SK-N-SH (cell line): Measurements from ENCODE around the gene KTN1. TPM values are rescaled to one million over a fixed set of nuclear protein-coding genes. Genes with fewer than 3 reads are reported as not detected.

Source experiments
- CTCF ChIA-PET: fragments of 300-600, 350-600 bp; formaldehyde crosslinking; extraction: SDS; loops from one replicate; lab custom pipeline; 2021; lab: Yijun Ruan, JAX
- POLR2A ChIA-PET: fragments of 350-600 bp; sonication (Branson Sonifier 250); formaldehyde crosslinking; extraction: SDS; loops from one replicate; lab custom pipeline; 2020; ENCODE audit warnings: antibody characterized with exemption, inconsistent platforms; lab: Yijun Ruan, JAX
- DNase-seq: peaks from one replicate; pipeline ENCODE4 v3.0.0; 2012
- H2AFZ ChIP-seq: fragments of 200-600 bp; sonication (generic); 2 replicates; pipeline ENCODE4 v1.8.1; 2016; ENCODE audit warnings: antibody characterized with exemption, mild to moderate bottlenecking, low read depth
- H3F3A ChIP-seq: fragments of 200-600 bp; sonication (generic); replicated peaks from 2 replicates; pipeline ENCODE3; 2016; ENCODE audit warnings: antibody characterized with exemption, mild to moderate bottlenecking; ENCODE audit not compliant: insufficient read depth
- H3K27ac ChIP-seq, 2 experiments: fragments of 200-500 bp in 1 of 2; fragments of 200-600 bp in 1 of 2; sonication (Bioruptor generic) in 1 of 2; sonication (generic), shearing (Covaris generic) in 1 of 2; 2 replicates each; pipeline versions ENCODE4 v1.5.1 to v1.6.1; 2014 to 2016; ENCODE audit warnings: low read depth in 2 of 2, inconsistent platforms in 1 of 2, low read length in 1 of 2, mild to moderate bottlenecking in 1 of 2, mixed read lengths in 1 of 2
- H3K27me3 ChIP-seq: fragments of 200-600 bp; sonication (generic), shearing (Covaris generic); 2 replicates; pipeline ENCODE4 v1.6.1; 2016; ENCODE audit warnings: mixed run types; ENCODE audit not compliant: insufficient read depth
- H3K36me3 ChIP-seq, 2 experiments: fragments of 200-500 bp in 1 of 2; fragments of 200-600 bp in 1 of 2; sonication (Bioruptor generic) in 1 of 2; sonication (generic) in 1 of 2; replicated peaks in 1 of 2; 2 replicates each; pipeline versions ENCODE3 to v1.5.1; 2014 to 2016; ENCODE audit warnings: low read length in 1 of 2, mild to moderate bottlenecking in 1 of 2; ENCODE audit not compliant: insufficient read depth in 2 of 2, control insufficient read depth in 1 of 2
- H3K4me1 ChIP-seq, 2 experiments: fragments of 200-500 bp in 1 of 2; fragments of 200-600 bp in 1 of 2; sonication (Bioruptor generic) in 1 of 2; sonication (generic), shearing (Covaris generic) in 1 of 2; 2 replicates each; pipeline versions ENCODE4 v1.5.1 to v1.6.1; 2014 to 2016; ENCODE audit warnings: low read depth in 1 of 2, low read length in 1 of 2, mixed run types in 1 of 2; ENCODE audit not compliant: insufficient read depth in 2 of 2, control insufficient read depth in 1 of 2
- H3K4me2 ChIP-seq: fragments of 200-600 bp; sonication (generic), shearing (Covaris generic); 2 replicates; pipeline ENCODE4 v1.6.1; 2017; ENCODE audit warnings: mixed run types
- H3K4me3 ChIP-seq, 2 experiments: fragments of 200-500 bp in 1 of 2; fragments of 200-600 bp in 1 of 2; sonication (Bioruptor generic) in 1 of 2; sonication (generic), shearing (Covaris generic) in 1 of 2; 2 replicates each; pipeline versions ENCODE4 v1.5.1 to v1.8.1; 2014 to 2016; ENCODE audit warnings: low read depth in 2 of 2, inconsistent platforms in 1 of 2, low read length in 1 of 2, mild to moderate bottlenecking in 1 of 2, mixed read lengths in 1 of 2, moderate library complexity in 1 of 2
- H3K79me2 ChIP-seq: fragments of 200-600 bp; sonication (generic); 2 replicates; pipeline ENCODE4 v1.8.1; 2017; ENCODE audit warnings: mild to moderate bottlenecking; ENCODE audit not compliant: insufficient read depth
- H3K9ac ChIP-seq: fragments of 200-600 bp; sonication (generic); 2 replicates; pipeline ENCODE4 v1.6.1; 2017; ENCODE audit warnings: mixed run types
- H3K9me2 ChIP-seq: fragments of 200-600 bp; sonication (generic); 2 replicates; pipeline ENCODE4 v1.6.1; 2017; ENCODE audit warnings: mixed run types
- H3K9me3 ChIP-seq: fragments of 200-600 bp; sonication (generic); 2 replicates; pipeline ENCODE4 v1.6.1; 2017; ENCODE audit warnings: mixed run types, mild to moderate bottlenecking, moderate library complexity
- H4K20me1 ChIP-seq: fragments of 200-600 bp; sonication (generic); 2 replicates; pipeline ENCODE4 v1.6.1; 2017; ENCODE audit warnings: mild to moderate bottlenecking, mixed run types; ENCODE audit not compliant: insufficient read depth
- ELF1 ChIP-seq: IDR thresholded peaks from 2 replicates; pipeline ENCODE4 v1.4.0; 2012
- EZH2phosphoT487 ChIP-seq: fragments of 200-600 bp; sonication (generic); IDR thresholded peaks from 2 replicates; pipeline ENCODE4 v1.6.1; 2017; ENCODE audit warnings: low read depth, mixed run types, mild to moderate bottlenecking, antibody characterized with exemption, moderate library complexity, borderline replicate concordance
- FOSL2 ChIP-seq: IDR thresholded peaks from 2 replicates; pipeline ENCODE4 v1.4.0; 2012; ENCODE audit warnings: low read depth, mild to moderate bottlenecking, moderate library complexity, borderline replicate concordance
- FOXM1 ChIP-seq: IDR thresholded peaks from 2 replicates; pipeline ENCODE4 v1.4.0; 2012; ENCODE audit warnings: low read depth, mild to moderate bottlenecking
- GABPA ChIP-seq: IDR thresholded peaks from 2 replicates; pipeline ENCODE4 v1.4.0; 2012; ENCODE audit warnings: low read depth, mild to moderate bottlenecking
- NRF1 ChIP-seq: IDR thresholded peaks from 2 replicates; pipeline ENCODE4 v1.6.1; 2012; ENCODE audit warnings: low read depth, mild to moderate bottlenecking, low read length
- SMC3 ChIP-seq: IDR thresholded peaks from 2 replicates; pipeline ENCODE4 v1.6.1; 2012; ENCODE audit warnings: low read depth, low read length, improper control_type of control experiment
- TEAD4 ChIP-seq: IDR thresholded peaks from 2 replicates; pipeline ENCODE4 v1.4.0; 2012; ENCODE audit warnings: mild to moderate bottlenecking, borderline replicate concordance; ENCODE audit not compliant: insufficient read depth
- YY1 ChIP-seq: IDR thresholded peaks from 2 replicates; pipeline ENCODE4 v1.4.0; 2012; ENCODE audit warnings: low read depth, mild to moderate bottlenecking
- WGBS: methylation state at CpG from one replicate; pipeline ENCODE4 v1.1.6; 2017; ENCODE audit warnings: low lambda C conversion rate; 5-methylcytosine and 5-hydroxymethylcytosine counted together
- polyA plus RNA-seq, 3 experiments: library from polyadenylated mRNA; depleted of rRNA; stranded (reverse); fragments of >200 nt; gene quantifications; 2 replicates each; pipeline ENCODE4 v1.2.3, GENCODE V29; 2012
- TF ChIP-seq, protein P1 (sequence below): fragments of 150-350 bp; IDR thresholded peaks from 2 replicates; pipeline ENCODE4 v1.6.1; 2017; ENCODE audit warnings: antibody characterized with exemption, low read length, low read depth, borderline replicate concordance

The KTN1 gene
- polyA plus RNA-seq, 1 of the 3 experiments (the other 2 are of a cell fraction): 39.5 TPM

GRCh38 chr14:55532645-55533344, 47.2 kb upstream of the KTN1 start:
- ChIA-PET CTCF (interaction anchor here (0.9 kb wide), 1 partner anchor 10 kb away, joined by 3 read pairs; no protein-coding TSS in a partner anchor), POLR2A (no interaction called here)
- no peaks in the 10 kb centered on the region for H3K27me3 ChIP-seq
- TF ChIP-seq TEAD4 (no peak), GABPA (no peak), NRF1 (no peak), EZH2phosphoT487 (no peak)
- no peaks in the 10 kb centered on the region for H3K79me2 ChIP-seq
- H3K9me2 ChIP-seq: no peaks in the 10 kb centered on the region
- H3K27ac ChIP-seq: no peak overlapping the region
- H3K9ac ChIP-seq: no peak overlapping the region
- no peak for DNase-seq
- no peak overlapping the region for H3K4me3 ChIP-seq
- no peaks in the 10 kb centered on the region for H3K9me3 ChIP-seq
- H3K36me3 ChIP-seq: no peaks in the 10 kb centered on the region
- H3K4me1 ChIP-seq: peaks cover 0 to 3% of the 10 kb centered on the region in 2 experiments; a peak in 1 of 4 replicates
- WGBS: 88% methylated on average over 7 of the region's 7 CpGs
- H3F3A ChIP-seq: peaks cover 8% of the 10 kb centered on the region
- no peaks in the 10 kb centered on the region for H4K20me1 ChIP-seq
- no peak overlapping the region for H2AFZ ChIP-seq
- no peak overlapping the region for H3K4me2 ChIP-seq

DNA sequence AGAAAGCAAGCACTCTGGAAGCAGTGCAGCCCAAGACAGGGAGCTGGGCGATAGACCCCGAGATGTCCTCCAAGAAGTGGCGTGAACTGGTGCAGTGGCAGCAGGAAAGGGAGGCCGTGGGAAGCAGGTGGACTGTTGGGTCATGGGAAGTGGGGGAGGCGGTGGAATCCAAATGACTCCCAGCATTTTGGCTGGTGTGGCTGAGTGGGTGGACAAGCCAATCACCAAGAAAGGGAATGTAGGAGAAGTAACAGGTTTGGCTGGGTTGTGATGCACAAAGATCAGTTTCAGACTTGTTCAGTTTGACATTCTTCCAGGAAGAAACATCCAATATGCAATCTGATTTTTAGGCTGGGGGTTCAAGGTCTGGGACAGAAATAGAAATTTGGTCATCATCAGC, 46.0 kb upstream of the KTN1 start:
- Histone ChIP-seq H2AFZ (no peak overlapping the region), H4K20me1 (no peaks in the 10 kb centered on the region), H3F3A (peaks cover 8% of the 10 kb centered on the region), H3K79me2 (no peaks in the 10 kb centered on the region), H3K4me3 (no peak overlapping the region), H3K36me3 (no peaks in the 10 kb centered on the region), H3K9me2 (no peaks in the 10 kb centered on the region), H3K4me1 (peaks cover 0 to 3% of the 10 kb centered on the region in 2 experiments; a peak in 1 of 4 replicates), H3K9ac (no peak overlapping the region), H3K27me3 (no peaks in the 10 kb centered on the region), H3K9me3 (no peaks in the 10 kb centered on the region), H3K27ac (no peak overlapping the region), H3K4me2 (no peak overlapping the region)
- ChIA-PET CTCF (no interaction called here), POLR2A (no interaction called here)
- 88% methylated on average over 5 of the region's 5 CpGs for WGBS
- DNase-seq: no peak
- TF ChIP-seq ELF1 (no peak), SMC3 (no peak), GABPA (no peak), YY1 (no peak)
- TF ChIP-seq, protein P1, sequence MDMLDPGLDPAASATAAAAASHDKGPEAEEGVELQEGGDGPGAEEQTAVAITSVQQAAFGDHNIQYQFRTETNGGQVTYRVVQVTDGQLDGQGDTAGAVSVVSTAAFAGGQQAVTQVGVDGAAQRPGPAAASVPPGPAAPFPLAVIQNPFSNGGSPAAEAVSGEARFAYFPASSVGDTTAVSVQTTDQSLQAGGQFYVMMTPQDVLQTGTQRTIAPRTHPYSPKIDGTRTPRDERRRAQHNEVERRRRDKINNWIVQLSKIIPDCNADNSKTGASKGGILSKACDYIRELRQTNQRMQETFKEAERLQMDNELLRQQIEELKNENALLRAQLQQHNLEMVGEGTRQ: no peak

GRCh38 chr14:55535516-55536203, 44.3 kb upstream of the KTN1 start:
- H3K9me2 ChIP-seq: no peaks in the 10 kb centered on the region
- POLR2A ChIA-PET: no interaction called here
- WGBS: 74% methylated on average over 2 of the region's 2 CpGs
- DNase-seq: no peak
- H3K4me3 ChIP-seq: no peak overlapping the region
- H3K9me3 ChIP-seq: no peaks in the 10 kb centered on the region
- no peak overlapping the region for H3K27ac ChIP-seq
- no peak overlapping the region for H3K4me2 ChIP-seq
- CTCF ChIA-PET: interaction anchor here (0.6 to 1.0 kb wide), 2 partner anchors 16 to 89 kb away, joined by 3 to 5 read pairs; no protein-coding TSS in a partner anchor
- no peak overlapping the region for H3K9ac ChIP-seq
- H2AFZ ChIP-seq: no peak overlapping the region
- H3K36me3 ChIP-seq: no peaks in the 10 kb centered on the region
- no peak for TF ChIP-seq FOXM1
- TF ChIP-seq FOSL2: peak; percentile 35; the same call in 1 of the 2 replicates
- peaks cover 8% of the 10 kb centered on the region for H3F3A ChIP-seq
- no peaks in the 10 kb centered on the region for H4K20me1 ChIP-seq
- H3K79me2 ChIP-seq: no peaks in the 10 kb centered on the region
- peaks cover 0 to 14% of the 10 kb centered on the region in 2 experiments; a peak in 2 of 4 replicates for H3K4me1 ChIP-seq
- no peaks in the 10 kb centered on the region for H3K27me3 ChIP-seq
